ENCODE measurements around the gene MRPS15.

MRPS15 gene

DNA sequence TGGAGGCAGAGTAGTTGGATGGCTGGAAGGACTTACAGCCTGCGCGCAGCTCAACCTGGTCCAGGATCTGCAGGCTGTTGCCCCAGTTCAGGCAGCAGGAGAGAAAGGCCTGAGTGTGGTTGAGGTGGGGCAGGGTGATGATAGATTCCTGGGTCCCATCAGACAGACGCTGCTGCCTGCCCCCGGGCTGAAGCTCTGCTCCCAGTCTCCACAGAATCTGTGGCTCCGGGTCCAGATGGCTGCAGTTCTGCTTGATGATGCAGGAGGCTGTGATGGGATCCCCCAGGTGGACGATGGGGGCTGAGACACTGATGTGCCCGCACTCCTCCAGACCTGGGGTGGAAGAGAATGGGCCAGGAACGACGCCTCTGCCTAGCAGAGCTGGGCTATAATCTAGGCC, 11.2 kb upstream of the MRPS15 start:
- FAIRE-seq (no peak), DNase-seq (ENCODE audit: insufficient read length, low spot score) (no peak)
- TF ChIP-seq POLR2AphosphoS5 (IDR thresholded peaks at IDR 0.05; ENCODE audit: low read depth, low read length) (no peak), TAF1 (IDR thresholded peaks at IDR 0.05; ENCODE audit: low read depth, low read length) (no peak), POU2F2 (IDR thresholded peaks at IDR 0.05; ENCODE audit: low read depth, low read length) (no peak), POLR2A (IDR thresholded peaks at IDR 0.05; ENCODE audit: low read depth, low read length) (no peak), PAX5 (IDR thresholded peaks at IDR 0.05; ENCODE audit: insufficient read depth, low read length, severe bottlenecking) (no peak)

DNA sequence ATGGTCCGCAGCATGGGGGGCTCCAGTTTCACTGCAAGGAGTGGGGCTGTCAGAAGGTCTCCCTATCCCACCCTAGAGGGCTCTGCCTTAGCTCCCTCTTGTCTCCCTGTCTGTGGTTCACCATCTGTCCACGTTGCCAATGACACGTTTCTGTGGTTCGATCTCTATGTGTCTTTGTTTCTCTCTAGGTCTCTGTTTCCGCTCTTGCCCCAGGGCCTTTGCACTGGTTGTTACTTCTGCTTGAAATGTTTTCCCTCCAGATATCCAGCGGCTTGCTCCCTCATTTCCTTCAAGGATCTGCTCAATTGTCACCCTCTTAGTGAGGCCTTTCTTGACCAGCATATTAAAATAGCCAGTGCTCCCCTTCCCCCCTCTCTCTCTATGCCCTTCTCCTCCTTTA, 8.5 kb upstream of the MRPS15 start:
- TF ChIP-seq POLR2A (IDR thresholded peaks at IDR 0.05; ENCODE audit: low read depth, low read length), result no peak
- no peak for TF ChIP-seq POU2F2 (IDR thresholded peaks at IDR 0.05; ENCODE audit: low read depth, low read length)
- TF ChIP-seq POLR2AphosphoS5 (IDR thresholded peaks at IDR 0.05; ENCODE audit: low read depth, low read length), result no peak
- TF ChIP-seq PAX5 (IDR thresholded peaks at IDR 0.05; ENCODE audit: insufficient read depth, low read length, severe bottlenecking), result no peak
- TF ChIP-seq TAF1 (IDR thresholded peaks at IDR 0.05; ENCODE audit: low read depth, low read length), result no peak
- no peak for TF ChIP-seq SPI1 (IDR thresholded peaks at IDR 0.05; ENCODE audit: low read depth, low read length)
- DNase-seq (ENCODE audit: insufficient read length, low spot score), result no peak
- FAIRE-seq, result no peak

DNA sequence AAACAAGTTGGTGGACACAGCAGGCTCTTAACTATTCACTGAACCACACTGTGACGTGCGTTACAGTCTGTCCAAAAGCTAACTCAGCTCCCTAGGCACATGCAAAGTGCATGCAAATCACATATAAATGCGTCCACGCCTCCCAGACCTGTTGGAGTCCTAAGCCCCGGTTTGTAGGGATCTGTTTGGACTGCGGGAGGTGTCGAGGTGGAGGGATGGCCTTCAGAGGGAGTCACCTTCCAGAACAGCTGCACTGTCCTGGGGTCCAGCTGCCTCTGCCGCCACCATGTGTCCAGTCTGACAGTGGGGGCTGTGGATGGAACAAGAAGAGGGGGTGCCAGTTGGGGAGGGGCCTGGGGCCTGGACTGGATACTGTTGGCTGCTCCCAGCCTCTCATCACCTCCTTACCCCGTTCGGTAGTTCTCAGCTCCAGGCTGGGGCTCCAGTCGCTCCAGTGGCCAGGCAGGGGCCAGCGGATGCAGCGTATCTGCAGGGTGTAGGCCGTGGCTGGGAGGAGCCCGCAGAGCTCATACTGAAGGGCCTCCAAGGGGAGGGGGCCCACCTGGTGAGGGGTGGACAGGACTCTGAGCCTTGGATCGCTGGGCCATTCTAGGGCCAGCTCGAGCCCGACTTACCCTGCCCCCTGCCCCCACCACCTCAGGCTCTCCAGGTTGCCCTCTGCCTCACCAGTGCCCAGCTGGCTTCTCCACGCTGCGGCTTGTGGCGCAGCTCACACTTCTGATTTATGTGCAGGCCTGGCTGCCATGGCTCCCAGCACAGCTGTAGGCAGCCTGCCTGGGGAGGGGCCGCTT, 7.9 kb upstream of the MRPS15 start:
- FAIRE-seq (no peak), DNase-seq (ENCODE audit: insufficient read length, low spot score) (no peak)
- TF ChIP-seq PAX5 (IDR thresholded peaks at IDR 0.05; ENCODE audit: insufficient read depth, low read length, severe bottlenecking) (no peak), SPI1 (IDR thresholded peaks at IDR 0.05; ENCODE audit: low read depth, low read length) (no peak), TAF1 (IDR thresholded peaks at IDR 0.05; ENCODE audit: low read depth, low read length) (no peak), POLR2A (IDR thresholded peaks at IDR 0.05; ENCODE audit: low read depth, low read length) (no peak), POLR2AphosphoS5 (IDR thresholded peaks at IDR 0.05; ENCODE audit: low read depth, low read length) (no peak), POU2F2 (IDR thresholded peaks at IDR 0.05; ENCODE audit: low read depth, low read length) (no peak)

DNA sequence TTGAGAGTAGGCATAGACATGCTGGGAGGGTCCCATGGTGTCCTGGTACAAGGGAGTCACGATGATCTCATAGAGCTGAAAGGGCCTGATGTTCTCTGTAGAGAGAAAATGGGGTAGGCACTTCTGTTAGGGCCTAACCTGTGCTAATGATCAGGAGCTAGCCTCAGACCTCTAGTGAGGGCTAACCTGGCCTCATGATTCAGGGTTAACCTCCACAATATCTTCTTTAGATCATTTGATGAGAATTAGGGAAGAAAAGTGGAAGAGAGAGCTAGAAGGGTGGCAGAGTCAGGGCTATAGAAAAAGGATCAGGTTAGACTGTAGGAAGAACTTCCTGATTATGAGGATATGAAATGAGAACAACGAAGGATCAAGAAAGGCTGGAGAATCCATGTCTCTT, 5.0 kb upstream of the MRPS15 start:
- TF ChIP-seq POLR2AphosphoS5 (IDR thresholded peaks at IDR 0.05; ENCODE audit: low read depth, low read length) (no peak), POLR2A (IDR thresholded peaks at IDR 0.05; ENCODE audit: low read depth, low read length) (no peak), SPI1 (IDR thresholded peaks at IDR 0.05; ENCODE audit: low read depth, low read length) (no peak), POU2F2 (IDR thresholded peaks at IDR 0.05; ENCODE audit: low read depth, low read length) (no peak), TAF1 (IDR thresholded peaks at IDR 0.05; ENCODE audit: low read depth, low read length) (no peak), PAX5 (IDR thresholded peaks at IDR 0.05; ENCODE audit: insufficient read depth, low read length, severe bottlenecking) (no peak)
- DNase-seq (ENCODE audit: insufficient read length, low spot score) (no peak), FAIRE-seq (no peak)

DNA sequence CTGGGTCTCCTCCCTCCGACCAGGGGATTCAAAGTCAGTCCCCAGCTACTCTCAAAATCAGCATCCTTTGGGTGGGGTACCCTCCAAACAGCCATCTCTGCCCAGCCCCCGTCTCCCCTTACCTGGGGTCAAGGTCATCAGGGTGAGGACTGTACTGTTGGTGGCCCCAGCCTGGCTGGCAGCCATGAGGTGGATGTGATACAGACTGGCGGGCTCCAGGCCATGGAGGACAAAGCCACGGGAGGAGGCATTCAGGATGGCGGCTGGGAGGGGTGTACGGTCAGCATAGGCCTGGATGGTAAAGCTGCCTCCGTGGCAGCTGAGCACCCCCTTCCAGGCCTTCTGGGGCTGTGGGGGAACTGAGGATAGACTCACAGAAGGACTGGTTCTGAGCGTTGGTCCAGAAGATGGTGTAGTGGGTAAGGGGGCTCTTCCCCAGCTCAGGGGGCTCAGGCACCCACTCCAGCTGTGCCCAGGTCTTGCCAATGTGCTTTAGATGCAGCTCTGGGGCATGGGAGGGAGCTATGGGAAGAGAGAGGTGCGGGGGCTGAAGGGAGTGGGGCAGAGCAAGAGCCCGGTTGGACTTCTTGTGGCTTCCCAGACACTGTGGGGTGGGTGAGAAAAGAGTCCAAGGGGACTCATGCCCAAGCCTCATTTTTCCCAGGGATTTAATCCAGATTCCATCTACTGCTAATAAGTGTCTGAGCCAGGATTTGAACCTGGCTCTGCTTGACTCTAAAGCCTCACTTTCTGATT, 3.7 kb upstream of the MRPS15 start:
- FAIRE-seq (no peak), DNase-seq (ENCODE audit: insufficient read length, low spot score) (no peak)
- no peak for TF ChIP-seq TAF1 (IDR thresholded peaks at IDR 0.05; ENCODE audit: low read depth, low read length)
- no peak for TF ChIP-seq POU2F2 (IDR thresholded peaks at IDR 0.05; ENCODE audit: low read depth, low read length)
- no peak for TF ChIP-seq POLR2AphosphoS5 (IDR thresholded peaks at IDR 0.05; ENCODE audit: low read depth, low read length)
- no peak for TF ChIP-seq SPI1 (IDR thresholded peaks at IDR 0.05; ENCODE audit: low read depth, low read length)
- no peak for TF ChIP-seq POLR2A (IDR thresholded peaks at IDR 0.05; ENCODE audit: low read depth, low read length)
- no peak for TF ChIP-seq PAX5 (IDR thresholded peaks at IDR 0.05; ENCODE audit: insufficient read depth, low read length, severe bottlenecking)

DNA sequence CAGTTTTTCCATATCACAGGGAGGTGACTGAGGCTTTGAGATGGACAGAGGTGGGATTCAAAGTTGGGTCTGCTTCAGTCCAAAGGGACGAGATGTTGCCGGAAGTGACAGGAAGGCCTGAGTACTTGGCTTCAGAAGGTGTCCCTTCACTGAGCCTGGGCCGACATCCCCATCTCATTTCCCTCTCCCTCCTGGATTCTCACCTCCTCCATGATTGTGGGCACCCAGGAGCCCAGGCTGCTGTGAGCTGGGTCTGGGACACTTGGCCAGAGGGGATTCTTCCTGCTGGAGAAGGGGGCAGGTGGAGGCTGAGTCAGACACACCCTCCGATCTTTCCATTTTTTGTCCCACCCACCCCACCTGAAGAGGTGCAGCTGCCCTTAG, 2.8 kb upstream of the MRPS15 start:
- FAIRE-seq, result no peak

DNA sequence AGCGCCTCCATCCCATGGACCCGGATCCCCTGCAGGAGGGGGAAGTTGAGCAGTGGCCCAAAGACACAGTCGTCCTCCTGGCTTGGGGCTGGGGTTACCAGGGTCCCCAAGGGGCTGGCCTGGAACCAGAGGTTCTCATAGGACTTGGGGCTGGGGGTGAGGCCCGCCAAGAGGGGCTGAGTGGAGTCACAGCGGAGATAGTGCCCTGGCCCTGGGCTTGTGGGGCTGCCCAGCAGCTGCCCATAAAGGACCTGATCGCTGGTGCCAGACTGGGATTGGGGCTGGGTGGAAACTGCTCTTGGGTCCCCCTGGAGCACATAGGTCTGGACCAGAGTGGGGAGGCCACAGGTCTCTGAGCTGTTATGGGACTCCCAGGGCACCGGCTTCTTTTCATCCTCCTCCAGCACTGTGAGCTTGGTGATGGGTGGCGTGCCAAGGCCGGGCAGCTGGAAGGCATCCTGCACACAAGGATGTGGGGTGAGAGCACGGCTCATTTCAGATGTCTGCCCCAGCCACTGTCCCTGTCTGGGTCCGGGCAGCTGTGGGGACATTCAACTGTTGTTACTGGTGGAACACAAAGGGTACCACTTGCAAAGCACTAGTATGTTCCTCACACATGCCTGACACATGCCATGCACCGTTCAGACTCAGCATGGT, 2.3 kb upstream of the MRPS15 start:
- FAIRE-seq (no peak), DNase-seq (ENCODE audit: insufficient read length, low spot score) (no peak)
- TF ChIP-seq POU2F2 (IDR thresholded peaks at IDR 0.05; ENCODE audit: low read depth, low read length) (no peak), POLR2A (IDR thresholded peaks at IDR 0.05; ENCODE audit: low read depth, low read length) (no peak), PAX5 (IDR thresholded peaks at IDR 0.05; ENCODE audit: insufficient read depth, low read length, severe bottlenecking) (no peak), TAF1 (IDR thresholded peaks at IDR 0.05; ENCODE audit: low read depth, low read length) (no peak), SPI1 (IDR thresholded peaks at IDR 0.05; ENCODE audit: low read depth, low read length) (no peak)

More for the DNA sequence above, 2.8 kb upstream of the MRPS15 start:
- no peak for TF ChIP-seq SPI1 (IDR thresholded peaks at IDR 0.05; ENCODE audit: low read depth, low read length)
- no peak for TF ChIP-seq TAF1 (IDR thresholded peaks at IDR 0.05; ENCODE audit: low read depth, low read length)
- no peak for TF ChIP-seq PAX5 (IDR thresholded peaks at IDR 0.05; ENCODE audit: insufficient read depth, low read length, severe bottlenecking)
- TF ChIP-seq POU2F2 (IDR thresholded peaks at IDR 0.05; ENCODE audit: low read depth, low read length), result no peak
- TF ChIP-seq POLR2AphosphoS5 (IDR thresholded peaks at IDR 0.05; ENCODE audit: low read depth, low read length), result no peak
- no peak for TF ChIP-seq POLR2A (IDR thresholded peaks at IDR 0.05; ENCODE audit: low read depth, low read length)
- DNase-seq (ENCODE audit: insufficient read length, low spot score), result no peak

DNA sequence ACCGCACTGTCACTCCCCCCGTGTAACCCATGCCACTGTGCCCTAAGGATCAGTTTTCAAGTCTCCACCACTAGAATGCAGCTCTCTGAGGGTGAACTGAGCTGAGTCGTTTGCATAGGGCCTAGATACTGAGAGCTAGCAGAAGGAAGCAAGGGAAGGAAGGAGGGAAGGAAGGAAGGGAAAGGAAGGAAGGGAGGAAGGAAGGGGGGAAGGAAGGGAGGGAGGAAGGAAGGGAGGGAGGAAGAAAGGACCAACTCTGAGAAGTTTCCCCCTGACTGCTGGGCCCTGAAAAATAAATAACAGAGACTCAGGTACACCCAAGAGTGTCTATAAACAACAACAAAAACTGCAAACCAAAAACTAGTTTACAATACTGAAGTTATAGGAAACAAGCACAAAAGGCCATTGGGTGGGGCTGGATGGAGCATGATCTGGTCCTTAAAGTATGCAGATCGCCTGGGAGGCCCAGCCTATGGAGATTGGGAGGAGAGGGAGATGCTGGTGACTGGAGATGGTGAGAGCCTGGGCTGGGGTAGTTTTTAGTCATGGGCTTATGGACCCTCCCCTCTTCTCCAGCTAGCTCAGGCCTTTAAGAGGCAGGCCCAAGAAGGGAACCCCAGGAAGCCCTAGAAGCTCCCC, 1.7 kb upstream of the MRPS15 start:
- FAIRE-seq (no peak), DNase-seq (ENCODE audit: insufficient read length, low spot score) (no peak)

More for the DNA sequence above, 1.7 kb upstream of the MRPS15 start:
- TF ChIP-seq PAX5 (IDR thresholded peaks at IDR 0.05; ENCODE audit: insufficient read depth, low read length, severe bottlenecking) (no peak), POU2F2 (IDR thresholded peaks at IDR 0.05; ENCODE audit: low read depth, low read length) (no peak)

Data from GM12891 (cell line).